Upper lobe of left lung (tissue), 4 donors: ENCODE measurements around the gene COL9A3.

Experiments
- POLR2A ChIP-seq, 4 donors: fragments of 450-650 bp; IDR thresholded peaks; one replicate each; pipeline ENCODE4 v1.5.1; 2016 to 2017; ENCODE audit warnings: antibody characterized with exemption in 4 of 4, mild to moderate bottlenecking in 2 of 4
- POLR2AphosphoS5 ChIP-seq, 2 donors: sonication (generic); formaldehyde crosslinking; IDR thresholded peaks; one replicate each; pipeline ENCODE4 v1.5.1; 2017; ENCODE audit warnings: antibody characterized with exemption in 2 of 2

DNA sequence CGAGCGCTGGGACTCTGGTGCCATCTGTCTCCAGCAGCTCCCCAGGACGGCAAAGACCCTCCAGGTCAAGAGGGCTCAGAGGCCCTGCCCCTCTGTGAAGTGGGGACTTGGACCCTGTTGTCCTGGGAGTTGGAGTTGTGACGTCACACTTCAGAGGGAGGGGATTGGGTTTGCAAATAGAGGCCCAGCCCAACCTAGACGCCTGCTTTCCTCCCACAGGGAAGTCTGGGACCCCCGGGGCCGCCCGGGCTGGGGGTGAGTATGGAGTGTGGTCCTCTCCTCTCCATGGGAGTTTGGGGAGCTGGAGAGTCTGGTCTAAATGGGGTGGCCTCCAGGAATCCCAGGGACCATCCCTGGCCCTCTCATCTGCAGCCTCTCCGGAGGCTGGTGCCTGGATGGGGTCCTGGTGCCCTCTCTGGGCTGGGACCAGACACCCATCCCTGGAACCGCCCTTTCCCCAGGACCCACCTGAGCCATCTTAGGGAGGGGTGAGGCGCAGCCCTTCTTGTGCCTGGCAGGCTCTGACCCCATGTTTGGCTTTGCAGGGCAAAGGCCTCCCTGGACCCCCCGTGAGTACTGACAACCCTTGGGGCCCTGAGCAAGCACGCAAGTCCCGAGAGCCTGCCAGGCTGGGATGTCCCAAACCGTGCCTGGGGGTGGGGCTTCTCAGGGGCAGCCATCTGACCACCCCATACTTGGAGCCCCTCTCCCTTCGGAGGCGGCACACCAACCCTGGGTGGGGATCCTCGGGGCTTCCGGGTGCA lies 4.3 kb downstream of the COL9A3 start:
- TF ChIP-seq POLR2AphosphoS5 (IDR thresholded peaks at IDR 0.05) (no peak), POLR2A (IDR thresholded peaks at IDR 0.05) (no peak)
